GM12892 (cell line): ENCODE results near the gene LSR.
"Not testable (repeated sequence)": the region's sequence is repeated elsewhere in the genome, so short reads cannot be mapped to it uniquely, and the experiment has no call there.

Experiments used
- POLR2A ChIP-seq: IDR thresholded peaks from 2 replicates; pipeline ENCODE4 v1.6.1; 2011; ENCODE audit warnings: low read depth, low read length, control low read depth
- POLR2AphosphoS5 ChIP-seq: IDR thresholded peaks from 2 replicates; pipeline ENCODE4 v1.6.1; 2011; ENCODE audit warnings: low read depth, low read length, control low read depth
- TAF1 ChIP-seq: IDR thresholded peaks from 2 replicates; pipeline ENCODE4 v1.6.1; 2011; ENCODE audit warnings: low read depth, mild to moderate bottlenecking, control low read depth, low read length, borderline replicate concordance

GRCh38 chr19:35220973-35221590 is 27.7 kb upstream of the LSR start:
- not testable (repeated sequence) for TF ChIP-seq POLR2AphosphoS5, POLR2A, TAF1
